22Rv1 (cell line): ENCODE results near the gene ERN2.

ENCODE experiments used
- H3K27ac ChIP-seq: fragments of 450-650 bp; 2 replicates; pipeline ENCODE4 v1.5.1; 2017
- CTCF ChIP-seq: fragments of 450-650 bp; IDR thresholded peaks from 2 replicates; pipeline ENCODE4 v1.5.1; 2017; ENCODE audit warnings: mild to moderate bottlenecking
- ZFX ChIP-seq: fragments of 450-650 bp; IDR thresholded peaks from 2 replicates; pipeline ENCODE4 v1.6.1; 2017; ENCODE audit warnings: antibody characterized with exemption, borderline replicate concordance

The ERN2 gene

GRCh38 chr16:23711785-23712184 is 1.2 kb downstream of the ERN2 start:
- TF ChIP-seq CTCF = no peak
- no peak overlapping the region for H3K27ac ChIP-seq

GRCh38 chr16:23710504-23710903 is 2.5 kb downstream of the ERN2 start:
- no peak for TF ChIP-seq CTCF
- no peak for TF ChIP-seq ZFX

GRCh38 chr16:23710008-23710407 is 3.0 kb downstream of the ERN2 start:
- H3K27ac ChIP-seq = no peak overlapping the region
- TF ChIP-seq CTCF = no peak
- TF ChIP-seq ZFX = no peak

More at GRCh38 chr16:23710504-23710903, 2.5 kb downstream of the ERN2 start:
- H3K27ac ChIP-seq = no peak overlapping the region

GRCh38 chr16:23709536-23709935 is 3.5 kb downstream of the ERN2 start:
- TF ChIP-seq ZFX (no peak), CTCF (no peak)
- no peak overlapping the region for H3K27ac ChIP-seq

- H3K27ac ChIP-seq = no peak overlapping the region
- TF ChIP-seq ZFX = no peak
- no peak for TF ChIP-seq CTCF
These were observed 6.6 kb downstream of the ERN2 start for GRCh38 chr16:23706439-23706838.

- H3K27ac ChIP-seq = no peak overlapping the region
- no peak for TF ChIP-seq ZFX
- no peak for TF ChIP-seq CTCF
These were observed 7.5 kb downstream of the ERN2 start for GRCh38 chr16:23705517-23705902.

GRCh38 chr16:23704772-23705516 is 8.1 kb downstream of the ERN2 start:
- TF ChIP-seq ZFX (no peak), CTCF (no peak)
- H3K27ac ChIP-seq = no peak overlapping the region
